GM13976 (cell line): ENCODE data around the gene LRP1B.

Source experiments
- DNase-seq: peaks from one replicate; pipeline ENCODE4 v3.0.0; 2012; ENCODE audit warnings: low spot score
- CTCF ChIP-seq: IDR thresholded peaks from 2 replicates; pipeline ENCODE4 v1.5.1; 2012; ENCODE audit warnings: borderline replicate concordance, mild to moderate bottlenecking; ENCODE audit not compliant: insufficient read depth; ENCODE audit errors: extremely low read depth, missing control alignments, control extremely low read depth
- in situ Hi-C: fragments of 300-500 bp; cut with MboI; formaldehyde crosslinking; loops from one replicate; pipeline ENCODE4 v1.12.0; 2022; ENCODE audit warnings: low sequenced_read_pairs, mixed read lengths, inconsistent platforms; ENCODE audit not compliant: unreplicated experiment

LRP1B gene

GRCh38 chr2:141264848-141265247 is 866.0 kb downstream of the LRP1B start:
- DNase-seq, result no peak
- TF ChIP-seq CTCF, result no peak
- in situ Hi-C loops, result no loop called here

DNA sequence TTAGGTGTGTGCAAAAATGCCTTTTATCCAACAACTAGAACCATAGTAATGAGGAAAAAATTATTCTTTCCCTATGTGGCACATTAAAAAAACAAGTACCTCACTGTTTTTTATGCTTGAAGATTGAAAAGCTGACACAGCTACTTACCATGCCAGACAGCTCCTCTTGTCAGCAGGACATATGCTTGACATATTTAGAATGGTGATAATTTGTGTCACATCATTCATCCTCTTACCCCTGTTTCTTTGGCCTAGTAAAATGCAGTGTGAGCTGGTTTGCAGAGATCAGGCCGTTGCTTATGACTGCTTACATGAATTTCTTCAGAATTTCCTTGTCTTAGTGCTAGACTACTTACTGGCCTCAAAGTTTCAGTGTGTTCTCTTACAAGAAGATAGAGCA is 869.9 kb downstream of the LRP1B start:
- no peak for DNase-seq
- no peak for TF ChIP-seq CTCF
- in situ Hi-C loops, result no loop called here

- no peak for DNase-seq
- TF ChIP-seq CTCF, result no peak
- in situ Hi-C loops, result no loop called here
Observed at GRCh38 chr2:141259683-141260082, 871.1 kb downstream of the LRP1B start.

DNA sequence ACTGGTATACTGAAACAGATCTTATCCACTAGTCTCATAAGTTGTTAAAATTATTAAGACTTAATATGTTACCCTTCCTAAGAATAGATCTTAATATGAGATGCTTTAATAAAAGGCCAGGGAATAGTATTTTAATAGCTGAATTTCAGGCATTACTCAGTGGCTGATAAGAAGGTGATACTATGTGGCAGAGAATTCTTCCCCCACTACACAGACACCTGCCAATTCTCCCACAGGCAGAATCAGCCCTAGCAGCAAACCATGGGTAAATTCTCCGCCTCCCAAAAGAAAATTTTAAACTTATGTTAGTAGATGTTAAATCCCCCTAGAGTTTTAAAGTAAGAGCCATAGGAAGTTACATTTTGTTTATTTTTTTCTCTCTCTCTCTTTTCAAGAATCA is 888.8 kb downstream of the LRP1B start:
- in situ Hi-C loops, result no loop called here
- no peak for DNase-seq
- TF ChIP-seq CTCF, result no peak

DNA sequence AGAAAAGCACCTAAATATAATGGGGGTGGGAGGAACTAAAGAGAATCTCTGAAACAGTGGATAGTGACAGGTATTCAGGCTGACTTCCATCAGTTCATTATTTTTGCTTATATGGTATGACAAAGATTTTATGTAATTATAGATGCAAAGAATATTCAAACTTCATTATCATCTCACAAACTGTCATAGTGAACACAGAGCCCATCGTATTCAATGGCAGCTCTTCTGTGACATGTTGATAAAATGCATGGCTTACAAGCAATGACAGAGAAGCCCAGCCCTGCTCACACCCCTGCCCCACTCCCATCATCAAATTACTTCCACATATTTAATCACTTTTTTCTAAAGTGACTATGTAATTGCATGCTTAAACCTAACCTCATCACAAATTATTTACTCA is 904.3 kb downstream of the LRP1B start:
- no peak for TF ChIP-seq CTCF
- no peak for DNase-seq
- in situ Hi-C loops, result no loop called here

DNA sequence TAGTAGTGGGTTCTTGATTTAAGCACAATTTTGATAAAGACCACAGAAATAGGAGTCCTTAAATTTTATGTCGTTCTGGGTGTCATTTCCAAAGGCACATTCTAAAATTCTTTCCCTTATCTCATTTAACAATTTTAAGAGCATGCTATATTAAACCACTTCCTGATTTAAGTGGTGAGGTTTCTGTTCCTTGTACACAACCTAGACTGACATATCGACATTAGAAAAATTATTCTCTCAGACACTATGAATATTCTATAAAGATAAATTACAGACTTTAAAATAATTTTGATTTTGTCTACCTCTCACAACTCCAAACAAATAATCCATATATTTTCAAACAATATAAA is 923.8 kb downstream of the LRP1B start:
- TF ChIP-seq CTCF, result no peak
- peak; percentile 12 for DNase-seq
- in situ Hi-C loops, result no loop called here

- no peak for TF ChIP-seq CTCF
- in situ Hi-C loops, result no loop called here
- no peak for DNase-seq
Observed at GRCh38 chr2:141201016-141201565, 929.7 kb downstream of the LRP1B start.
